Body of pancreas (tissue), 4 donors: Measurements from ENCODE around the gene MAPT. TPM values are rescaled to one million over a fixed set of nuclear protein-coding genes. Genes with fewer than 3 reads are reported as not detected.

ENCODE experiments used
- ATAC-seq: fragments of 150-250 bp; one replicate; pipeline ENCODE4 v1.9.1; 2016
- DNase-seq, 4 donors: peaks; one replicate each; pipeline ENCODE4 v3.0.0-alpha.2; 2019
- H3K27ac ChIP-seq, 4 donors: fragments of 200-600 bp; sonication (generic); 1 replicate in 3 of 4; 2 replicates in 1 of 4; pipeline versions ENCODE4 v1.5.1 to v1.6.1; 2016 to 2019; ENCODE audit warnings: mild to moderate bottlenecking in 1 of 4, mixed read lengths in 1 of 4, moderate library complexity in 1 of 4
- H3K27me3 ChIP-seq, 2 donors: fragments of 200-600 bp; sonication (generic); one replicate each; pipeline ENCODE4 v1.6.0; 2016; ENCODE audit warnings: mild to moderate bottlenecking in 1 of 2
- H3K36me3 ChIP-seq, 2 donors: fragments of 200-600 bp; sonication (generic); replicated peaks in 1 of 2; 2 replicates each; pipeline ENCODE4 v1.5.1; 2016; ENCODE audit warnings: low read depth in 2 of 2; ENCODE audit not compliant: insufficient read depth in 1 of 2
- H3K4me1 ChIP-seq: fragments of 200-600 bp; sonication (generic); one replicate; pipeline ENCODE4 v1.6.0; 2016
- H3K4me3 ChIP-seq, 2 donors: fragments of 200-600 bp; sonication (generic); 1 replicate in 1 of 2; 2 replicates in 1 of 2; pipeline ENCODE4 v1.5.1; 2016 to 2019
- H3K9me3 ChIP-seq, 3 donors: fragments of 200-600 bp; sonication (generic); 1 replicate in 2 of 3; 2 replicates in 1 of 3; pipeline ENCODE4 v1.5.1; 2016
- CTCF ChIP-seq, 7 experiments: fragments of 450-650 bp in 4 of 7; fragments of 200-600 bp in 3 of 7; sonication (generic) in 3 of 7; IDR thresholded peaks; one replicate each; pipeline ENCODE4 v1.5.1; 2016 to 2019; ENCODE audit warnings: antibody characterized with exemption in 7 of 7
- POLR2A ChIP-seq, 3 donors: fragments of 450-650 bp; IDR thresholded peaks; one replicate each; pipeline ENCODE4 v1.6.1; 2016; ENCODE audit warnings: antibody characterized with exemption in 3 of 3, mild to moderate bottlenecking in 2 of 3
- WGBS, 2 donors: methylation state at CpG; one replicate each; pipeline ENCODE4 v1.1.5; 2017; 5-methylcytosine and 5-hydroxymethylcytosine counted together
- intact Hi-C: fragments of 100-400 bp; cut with DNase I; formaldehyde crosslinking; loops from one replicate; pipeline ENCODE4 v1.15.1; 2023
- total RNA-seq, 2 donors: library from RNA; depleted of rRNA; stranded (reverse); fragments of >200 nt; gene quantifications; one replicate each; pipeline ENCODE4 v1.1.0, GENCODE V29; 2016

Gene MAPT
- total RNA-seq, 2 donors from 2014 or later, result 1.6 to 2.3 TPM

- Histone ChIP-seq H3K9me3 (no peaks in the 10 kb centered on the region), H3K36me3 (peaks cover 1 to 6% of the 10 kb centered on the region in 2 donors), H3K4me3 (no peak overlapping the region), H3K27me3 (no peaks in the 10 kb centered on the region), H3K4me1 (peaks cover 80% of the 10 kb centered on the region), H3K27ac (peak overlapping the region; percentile 33 to 86 (median 64))
- intact Hi-C loops, result no loop called here
- TF ChIP-seq CTCF (IDR thresholded peaks at IDR 0.05) (peak; percentile 79 to 99 (median 98)), POLR2A (IDR thresholded peaks at IDR 0.05) (no peak)
- 22 to 29% methylated on average over 5 of the region's 5 CpGs for WGBS, 2 donors
- peak; percentile 86 to 92 (median 88) for DNase-seq
- ATAC-seq, result peak; percentile 88
Observed at GRCh38 chr17:46044286-46044928, 150.1 kb downstream of the MAPT start.

GRCh38 chr17:46044989-46045388 lies 150.6 kb downstream of the MAPT start:
- no peak for TF ChIP-seq CTCF (IDR thresholded peaks at IDR 0.05)
- no peak for TF ChIP-seq POLR2A (IDR thresholded peaks at IDR 0.05)
- Histone ChIP-seq H3K4me3 (no peak overlapping the region), H3K27ac (peak overlapping the region in 3 of 4 donors; percentile 31 to 86 (median 72)), H3K27me3 (no peaks in the 10 kb centered on the region), H3K9me3 (no peaks in the 10 kb centered on the region), H3K4me1 (peaks cover 75% of the 10 kb centered on the region), H3K36me3 (peaks cover 6 to 11% of the 10 kb centered on the region in 2 donors)
- no peak for ATAC-seq
- no peak for DNase-seq
- intact Hi-C loops, result no loop called here
- 23 to 24% methylated on average over 2 of the region's 2 CpGs for WGBS, 2 donors

- H3K27ac ChIP-seq, result peak overlapping the region in 3 of 4 donors; percentile 31 to 86 (median 35)
- intact Hi-C loops, result no loop called here
Observed at GRCh38 chr17:46045639-46046038, 151.3 kb downstream of the MAPT start.

GRCh38 chr17:46046957-46047356 lies 152.6 kb downstream of the MAPT start:
- H3K27me3 ChIP-seq, result no peaks in the 10 kb centered on the region
- ATAC-seq (no peak), DNase-seq (no peak)
- H3K36me3 ChIP-seq, result peaks cover 6 to 17% of the 10 kb centered on the region in 2 donors
- intact Hi-C loops, result no loop called here
- no peak overlapping the region for H3K4me3 ChIP-seq
- TF ChIP-seq CTCF (IDR thresholded peaks at IDR 0.05), result peak in 4 of 7 experiments; percentile 11 to 31 (median 22)
- no peak for TF ChIP-seq POLR2A (IDR thresholded peaks at IDR 0.05)
- no peaks in the 10 kb centered on the region for H3K9me3 ChIP-seq
- WGBS, 2 donors, result 23% methylated on average over 1 of the region's 1 CpG
- peak overlapping the region in 3 of 4 donors; percentile 7 to 86 (median 26) for H3K27ac ChIP-seq
- peaks cover 71% of the 10 kb centered on the region for H3K4me1 ChIP-seq

More at GRCh38 chr17:46045639-46046038, 151.3 kb downstream of the MAPT start:
- DNase-seq (no peak), ATAC-seq (no peak)
- 66 to 73% methylated on average over 3 of the region's 3 CpGs for WGBS, 2 donors
- TF ChIP-seq POLR2A (IDR thresholded peaks at IDR 0.05), result no peak
- no peak for TF ChIP-seq CTCF (IDR thresholded peaks at IDR 0.05)
- Histone ChIP-seq H3K4me1 (peaks cover 71% of the 10 kb centered on the region), H3K27me3 (no peaks in the 10 kb centered on the region), H3K4me3 (no peak overlapping the region), H3K36me3 (peaks cover 6 to 16% of the 10 kb centered on the region in 2 donors), H3K9me3 (no peaks in the 10 kb centered on the region)

- intact Hi-C loops, result no loop called here
- DNase-seq (no peak), ATAC-seq (no peak)
- no peaks in the 10 kb centered on the region for H3K27me3 ChIP-seq
- H3K9me3 ChIP-seq, result no peaks in the 10 kb centered on the region
- peaks cover 71% of the 10 kb centered on the region for H3K4me1 ChIP-seq
- H3K4me3 ChIP-seq, result no peak overlapping the region
- 92 to 97% methylated on average over 5 of the region's 5 CpGs for WGBS, 2 donors
- peak overlapping the region in 2 of 4 donors; percentile 26 to 86 for H3K27ac ChIP-seq
- no peak for TF ChIP-seq CTCF (IDR thresholded peaks at IDR 0.05)
- no peak for TF ChIP-seq POLR2A (IDR thresholded peaks at IDR 0.05)
- peaks cover 6 to 17% of the 10 kb centered on the region in 2 donors for H3K36me3 ChIP-seq
Observed at GRCh38 chr17:46047398-46047797, 153.0 kb downstream of the MAPT start.
